Renal pelvis (tissue), 12 donors: ENCODE data around the gene PPP1R36. TPM values are rescaled to one million over a fixed set of nuclear protein-coding genes. Genes with fewer than 3 reads are reported as not detected.

Experiments
- DNase-seq: peaks from one replicate; pipeline ENCODE4 v3.0.0-alpha.2; 2013
- long read RNA-seq, 16 experiments: transcript quantifications; one replicate each; lab custom pipeline, GENCODE V29; 2026
- polyA plus RNA-seq, 3 donors: library from polyadenylated mRNA; unstranded; fragments of 120-200 nt; gene quantifications; one replicate each; pipeline ENCODE4 v1.2.1, GENCODE V29; 2013; ENCODE audit not compliant: insufficient read length in 3 of 3

Gene PPP1R36, protein sequence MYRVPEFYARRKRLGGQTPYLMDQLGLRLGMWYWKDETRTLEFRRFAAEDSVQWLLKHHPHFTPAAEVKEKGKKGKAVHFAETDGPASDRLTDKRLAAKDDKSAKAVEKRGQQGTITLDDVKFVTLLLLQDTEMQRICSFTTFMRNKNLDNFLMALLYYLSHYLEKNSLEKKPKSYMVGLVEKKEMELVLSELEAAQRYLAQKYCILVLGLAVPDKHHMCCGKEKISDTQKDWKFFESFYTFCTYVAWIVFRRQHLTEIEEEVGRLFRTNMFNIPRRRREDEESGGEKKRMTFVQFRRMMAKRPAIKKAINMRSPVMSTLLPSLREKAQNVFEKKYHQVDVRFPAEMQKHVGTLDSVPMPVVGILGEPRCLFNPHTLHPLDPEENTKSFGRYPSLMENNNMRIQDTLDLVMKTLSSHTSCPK
- 1 to 10 TPM in 2 of 3 donors, under 1 TPM in 1; 0.78 to 1.6 (median 1.1) TPM for polyA plus RNA-seq
- long read RNA-seq, donor 1, result 0 reads
- long read RNA-seq, donor 2, result 0 reads
- long read RNA-seq, donor 3, result 0 reads
- long read RNA-seq, donor 4, result 0 reads
- long read RNA-seq, donor 5, result 0 reads
- long read RNA-seq, donor 6, result 0 reads
- long read RNA-seq, donor 7, partial matches to known transcripts, result 0 of 1 reads
- long read RNA-seq, donor 7, other reads (novel, unspliced or antisense), result 0 of 1 reads
- long read RNA-seq, donor 8, result 0 reads
- long read RNA-seq, donor 9, result 0 reads
- long read RNA-seq, donor 10, result 0 reads
- long read RNA-seq, donor 11, result 0 reads
- long read RNA-seq, donor 12, result 0 reads
- long read RNA-seq, donor 13, result 0 reads
- long read RNA-seq, donor 14, result 0 reads
- long read RNA-seq, donor 15, result 0 reads
- long read RNA-seq, donor 16, result 0 reads

DNA sequence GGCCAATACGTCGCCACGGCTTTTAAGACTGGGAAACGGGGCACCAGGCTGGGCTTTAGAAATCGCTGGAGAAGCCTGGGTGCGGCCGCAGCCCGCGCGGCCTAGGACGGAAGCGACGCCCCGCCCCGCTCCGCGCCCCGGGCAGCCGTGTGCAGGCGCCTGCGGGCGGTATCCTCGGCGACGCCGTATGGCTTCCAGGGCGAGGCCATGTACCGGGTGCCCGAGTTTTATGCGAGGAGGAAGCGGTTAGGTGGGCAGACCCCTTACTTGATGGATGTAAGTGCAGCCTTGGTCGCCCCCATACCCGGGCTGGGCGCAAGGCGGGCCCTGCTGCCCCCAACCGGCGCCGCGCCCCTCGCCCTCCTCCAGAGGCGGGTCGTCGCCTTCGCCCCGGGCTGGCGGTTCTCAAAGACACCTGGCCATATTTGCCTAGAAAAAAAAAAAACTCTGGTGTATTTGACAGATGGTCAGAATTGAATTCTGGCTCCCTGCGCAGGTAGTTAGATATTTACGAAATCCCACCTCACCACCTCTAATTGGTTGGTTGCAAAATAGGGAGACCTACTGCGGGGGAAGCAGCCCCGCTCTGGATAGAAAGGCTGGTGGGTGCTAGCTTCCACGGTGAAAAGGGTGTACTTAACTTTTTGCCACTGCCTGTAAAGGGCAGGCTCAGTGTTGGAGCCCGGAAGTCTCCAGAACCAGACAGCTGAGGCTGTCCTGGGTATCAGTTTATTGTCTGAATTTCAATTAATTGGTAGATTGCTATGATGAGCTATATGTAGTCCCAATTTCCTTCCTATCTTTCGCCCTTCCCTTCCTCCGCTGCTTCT is at the start of gene PPP1R36:
Gene PPP1R36, plus strand, starts transcription at position 171 of the 830 bp plus-strand sequence. Its CDS starts 37 bp downstream, at position 208.
- DNase-seq, result no peak

DNA sequence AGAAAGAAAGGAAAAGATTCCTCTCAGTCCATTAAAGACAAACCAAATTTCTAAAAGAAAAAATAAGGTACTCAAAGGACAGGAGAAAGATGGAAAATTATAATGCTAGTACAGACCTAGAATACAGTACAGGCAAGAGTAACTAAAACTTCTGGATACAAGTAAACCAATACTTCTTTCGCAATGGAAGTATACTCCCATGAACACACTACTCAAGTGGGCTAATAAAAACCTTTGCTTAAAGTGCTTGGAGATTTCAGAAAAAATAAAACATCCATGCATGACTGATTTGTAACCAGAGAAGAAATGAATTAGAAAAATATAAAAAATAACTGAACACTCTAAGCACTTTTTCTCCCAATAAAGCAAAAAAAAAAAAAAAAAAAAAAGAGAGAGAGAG is 49.7 kb upstream of the PPP1R36 start:
- no peak for DNase-seq

DNA sequence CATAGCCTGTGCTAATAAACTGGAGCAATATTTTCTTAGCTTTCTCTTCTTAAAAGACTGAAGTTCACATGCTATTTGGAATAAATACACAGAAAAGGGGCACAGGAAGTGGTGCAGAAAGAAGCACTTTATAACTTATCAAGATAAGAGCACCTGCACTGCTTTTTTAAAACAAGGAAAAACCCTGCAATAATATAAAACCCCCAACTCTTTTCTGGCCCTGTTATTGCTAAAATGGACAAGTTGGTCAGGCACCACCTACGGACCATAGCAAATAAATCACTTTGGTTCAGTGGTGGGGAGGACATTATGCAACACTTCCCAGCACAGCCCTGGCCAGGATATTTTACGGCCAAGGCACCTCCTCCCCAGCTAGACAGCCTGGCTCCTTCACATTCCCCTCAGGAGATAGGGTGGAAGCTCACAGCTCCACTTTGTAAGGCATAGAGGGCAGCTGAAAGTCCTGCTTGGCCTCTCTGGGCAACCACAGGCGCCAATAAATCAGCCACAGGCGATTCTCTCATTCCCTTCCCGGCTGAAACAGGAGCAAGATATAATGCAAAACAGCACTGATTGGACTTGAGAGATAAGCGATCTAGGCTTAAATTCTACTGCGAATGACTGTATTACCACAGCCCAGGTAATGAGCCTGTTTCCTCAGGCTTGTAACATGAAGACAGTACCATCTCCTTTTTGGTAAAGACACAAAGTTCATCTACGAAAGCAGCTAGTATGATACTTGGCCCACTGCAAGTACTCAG is 48.2 kb upstream of the PPP1R36 start:
- peak; percentile 74 for DNase-seq

DNA sequence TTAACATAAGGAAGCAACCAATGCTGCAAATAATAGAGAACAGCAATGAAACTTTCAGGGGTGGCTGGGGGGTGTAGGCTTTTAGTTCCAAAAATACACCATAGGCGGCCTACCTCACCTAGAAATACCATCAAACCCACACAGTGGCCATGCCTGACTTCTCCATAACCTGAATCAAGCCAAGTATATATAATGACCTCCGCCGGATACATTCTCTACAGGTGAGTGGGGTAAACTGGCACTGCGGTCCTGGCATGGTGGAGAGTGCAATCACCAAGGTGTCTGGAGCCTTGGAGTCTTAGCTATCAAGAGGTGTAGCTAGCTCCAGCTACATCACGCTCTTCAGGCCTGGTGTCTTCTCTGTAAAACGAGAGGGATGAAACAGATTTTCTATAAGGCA is 47.3 kb upstream of the PPP1R36 start:
- DNase-seq, result no peak

DNA sequence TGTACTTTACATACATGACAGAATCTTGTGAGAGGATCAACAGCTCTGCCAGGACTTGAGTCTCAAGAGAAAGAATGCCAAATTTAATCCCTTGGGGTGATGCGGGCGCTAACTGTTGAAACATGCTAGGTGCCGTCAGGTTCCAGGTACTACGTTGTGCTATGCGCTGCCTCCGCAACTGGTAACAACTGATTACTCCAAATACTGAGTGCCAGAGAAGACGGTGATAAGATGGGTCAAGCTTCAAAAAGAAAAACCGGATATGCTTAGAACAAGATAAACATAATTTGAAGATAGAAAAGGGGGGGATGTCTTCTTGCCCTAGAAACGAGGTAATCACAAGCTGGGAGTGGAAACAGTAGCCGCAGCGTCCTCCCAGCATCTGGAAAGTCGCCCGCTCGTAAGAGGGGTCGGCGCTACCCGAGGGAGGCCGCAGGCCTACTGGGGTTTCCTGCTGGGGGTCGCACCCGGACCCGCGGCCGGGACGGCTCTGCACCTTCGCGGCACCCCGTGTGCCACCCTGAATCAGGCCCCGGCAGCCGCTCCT is 46.8 kb upstream of the PPP1R36 start:
- peak; percentile 37 for DNase-seq

DNA sequence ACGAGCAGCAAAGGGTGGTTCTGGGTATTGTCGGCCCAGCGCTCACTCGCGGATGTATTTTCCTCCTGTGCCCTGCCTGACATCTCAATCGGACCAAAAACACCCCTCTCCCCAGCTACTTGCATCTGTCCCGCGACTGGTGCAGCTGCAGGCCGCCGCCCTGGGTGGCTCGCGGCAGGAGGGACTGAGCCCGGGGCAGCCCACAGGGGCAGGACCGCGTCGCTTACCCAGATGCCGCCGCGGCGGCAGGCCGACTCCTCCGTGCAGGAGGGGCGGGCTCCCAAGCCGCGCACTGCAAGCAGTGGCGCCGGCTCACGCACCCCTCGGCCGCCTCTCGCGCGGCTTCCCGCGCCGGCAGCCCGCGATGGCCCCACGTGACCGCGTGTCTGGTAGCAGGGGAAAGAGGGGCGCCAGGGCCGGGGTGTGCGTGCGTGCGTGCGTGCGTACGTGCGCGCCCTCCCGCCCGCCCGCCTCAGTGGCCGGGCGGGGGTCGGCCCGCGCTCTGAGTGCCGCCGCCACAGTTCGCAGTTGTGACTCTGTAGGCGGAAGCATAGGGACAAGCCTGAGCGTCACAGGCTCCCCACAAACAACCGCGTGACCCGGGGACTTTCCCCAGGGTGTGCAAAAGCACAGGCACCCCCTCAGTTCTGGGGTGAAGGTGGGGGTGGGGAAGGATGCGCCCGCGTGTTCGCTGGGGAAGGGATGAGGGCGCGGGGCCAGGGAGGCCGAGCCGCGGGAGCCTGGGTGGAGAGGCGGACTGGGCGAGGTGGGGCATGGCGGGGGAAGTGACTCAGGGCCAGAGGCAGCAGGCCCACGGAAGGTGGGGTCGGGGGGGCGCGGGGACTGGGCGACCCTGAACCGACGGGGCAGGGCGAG is 46.1 kb upstream of the PPP1R36 start, which contains the start of gene ZBTB25:
Gene ZBTB25, minus strand, starts transcription at position 405 of the 876 bp plus-strand sequence. CDS start 13,305 bp downstream, outside the sequence.
- peak; percentile 91 for DNase-seq

DNA sequence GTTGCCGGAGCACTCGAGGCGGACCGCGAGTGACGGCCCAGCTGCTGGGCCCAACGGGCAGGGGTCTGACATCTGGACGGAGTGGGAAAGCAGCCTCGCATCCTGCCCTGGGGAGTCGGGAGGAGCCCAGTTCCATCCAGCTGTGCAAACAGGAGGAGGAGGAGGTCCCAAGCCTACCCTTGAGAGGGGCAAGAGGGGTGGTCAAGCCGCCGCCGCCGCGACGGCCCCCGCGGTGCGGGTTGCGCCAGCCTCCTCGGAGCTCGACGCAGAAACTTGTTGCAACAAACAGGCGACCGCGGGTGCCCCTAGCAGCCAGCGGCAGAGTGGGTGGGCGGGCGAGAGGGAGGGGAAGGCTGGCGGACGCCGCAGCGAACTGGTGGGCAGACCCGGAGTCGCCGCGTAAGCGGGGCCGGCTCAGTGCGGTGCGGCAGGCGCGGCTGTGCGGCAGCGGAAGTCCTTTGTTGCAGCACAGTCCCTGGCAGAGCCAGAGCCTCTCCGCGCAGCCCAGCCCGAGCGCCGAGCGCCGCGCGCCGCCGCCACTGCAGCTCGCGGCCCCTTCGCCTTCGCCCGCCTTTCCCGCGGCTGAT is 45.4 kb upstream of the PPP1R36 start, which contains the start of gene ZBTB1:
Gene ZBTB1, plus strand, starts transcription at position 461 of the 587 bp plus-strand sequence. CDS start 16,735 bp downstream, outside the sequence.
- DNase-seq, result peak; percentile 80

DNA sequence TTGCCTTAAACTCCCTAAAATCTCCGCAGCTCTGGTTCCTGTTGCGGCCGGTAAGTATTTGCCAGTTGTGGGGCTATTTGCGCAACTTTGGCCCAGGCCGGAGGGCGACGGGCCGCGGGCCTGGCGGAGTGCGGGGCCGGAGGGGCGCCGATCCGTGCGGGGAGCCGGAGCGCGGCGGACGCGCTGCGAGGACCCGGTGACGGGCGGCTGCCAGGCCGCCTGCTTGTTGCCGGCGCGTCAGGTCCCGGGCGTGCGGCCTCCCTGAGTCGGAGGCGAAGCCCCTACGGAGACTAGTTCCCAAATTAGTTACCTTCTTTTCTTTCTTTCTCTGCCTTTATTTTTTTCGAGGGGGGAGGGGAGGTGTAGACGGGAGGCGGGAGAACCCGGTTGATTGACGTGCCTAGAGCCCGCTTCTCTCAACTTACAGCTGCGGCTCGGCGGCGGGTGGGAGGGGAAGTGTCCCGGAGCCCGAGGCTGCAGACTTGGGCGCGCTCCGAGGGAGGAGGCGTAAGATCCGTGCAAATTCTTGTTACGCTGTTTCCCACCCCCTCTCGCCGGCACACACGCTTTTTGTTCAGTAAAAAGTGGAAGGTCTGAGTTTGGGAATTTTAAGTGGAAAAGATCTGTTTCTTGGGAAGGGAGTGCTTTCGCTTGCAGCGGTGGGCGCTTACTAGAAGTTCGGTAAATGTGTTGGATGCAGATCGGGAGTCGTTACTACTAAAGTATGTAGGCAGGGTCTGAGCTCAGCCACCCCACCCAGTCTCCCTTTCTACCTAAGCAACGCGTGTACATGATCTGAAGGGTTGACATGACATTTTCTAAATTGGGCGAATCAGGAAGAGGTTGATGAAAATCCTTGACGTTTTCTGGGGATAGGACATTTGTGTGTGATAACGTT is 44.6 kb upstream of the PPP1R36 start:
- peak; percentile 91 for DNase-seq

DNA sequence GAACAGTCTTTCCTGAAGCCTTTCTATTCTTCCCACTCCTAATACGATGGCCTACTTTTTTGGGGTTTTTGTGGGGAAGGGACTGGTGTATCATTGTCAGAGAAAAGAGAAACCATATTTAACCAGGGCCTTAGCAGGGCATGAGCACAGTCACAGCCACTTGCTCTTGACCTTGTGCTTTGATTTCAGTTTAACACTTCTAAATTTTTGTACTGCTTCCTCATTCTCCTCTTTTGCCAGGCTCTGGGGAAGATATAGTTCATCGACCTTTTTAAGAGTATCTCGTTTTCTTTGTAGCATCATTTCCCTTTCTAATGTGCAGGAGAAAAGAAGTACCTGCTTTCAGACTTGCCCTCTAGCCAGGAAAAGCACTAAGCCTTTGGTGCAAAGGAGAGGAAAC is 43.0 kb upstream of the PPP1R36 start:
- no peak for DNase-seq

DNA sequence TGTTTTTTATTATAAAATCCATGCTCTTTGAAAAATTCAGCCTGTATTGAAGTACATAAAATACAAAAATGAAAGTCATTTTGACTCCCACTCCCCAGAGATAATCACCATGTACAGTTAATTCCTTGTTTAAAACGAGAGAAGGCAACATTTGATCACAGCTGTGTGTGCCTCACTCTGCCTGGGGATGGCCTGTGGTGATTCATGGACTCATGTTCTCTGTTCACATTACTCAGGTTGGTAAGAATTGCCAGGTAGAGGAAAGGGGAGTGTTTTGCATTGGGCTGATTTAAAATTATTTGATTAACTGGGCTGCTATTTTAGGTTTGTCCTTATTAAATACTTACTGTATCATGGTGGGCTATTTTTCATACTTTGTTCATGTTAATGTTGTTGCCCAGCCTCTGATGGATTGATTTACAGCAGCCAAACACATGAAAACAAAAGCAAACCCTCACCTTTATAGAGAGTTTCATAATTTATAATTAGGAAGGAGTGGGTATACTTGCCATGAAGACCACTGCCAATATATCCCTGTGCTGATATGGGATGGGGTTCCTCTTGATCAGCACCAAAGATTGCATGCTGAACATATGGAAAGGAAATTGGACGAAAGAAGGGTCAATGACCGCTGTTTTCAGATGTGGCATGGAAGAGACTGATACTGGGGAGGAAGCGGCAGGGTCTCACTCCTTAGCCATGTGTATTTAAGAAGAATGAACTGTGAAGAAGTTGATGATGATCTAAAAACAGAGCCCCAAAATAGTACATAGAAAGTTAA is 42.2 kb upstream of the PPP1R36 start:
- DNase-seq, result no peak

DNA sequence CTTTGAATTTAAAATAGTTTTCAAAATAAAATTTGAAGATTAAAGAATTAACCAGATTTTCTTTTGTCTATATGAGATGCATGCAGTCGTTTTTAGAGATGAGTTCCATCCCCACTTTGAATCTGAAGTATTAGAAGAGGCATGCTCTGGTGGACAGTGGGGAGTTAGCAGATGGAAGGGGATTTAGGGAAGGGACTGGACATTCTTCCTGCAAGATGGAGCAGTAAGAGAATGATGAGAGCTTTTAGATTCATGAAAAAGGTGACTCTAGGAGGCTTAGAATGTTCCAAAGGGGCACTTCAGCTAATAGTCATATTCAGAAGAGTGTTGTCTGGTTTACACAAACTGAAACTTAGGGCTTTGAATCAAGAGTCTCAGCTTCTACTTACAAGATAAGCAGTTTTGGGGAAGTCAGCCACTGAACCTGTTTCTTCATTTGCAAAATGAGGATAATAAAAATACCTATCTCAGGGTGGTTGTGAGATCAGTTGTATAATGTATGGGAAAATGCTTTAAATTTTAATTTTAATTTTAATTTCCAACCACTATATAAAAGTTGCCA is 41.5 kb upstream of the PPP1R36 start:
- no peak for DNase-seq

DNA sequence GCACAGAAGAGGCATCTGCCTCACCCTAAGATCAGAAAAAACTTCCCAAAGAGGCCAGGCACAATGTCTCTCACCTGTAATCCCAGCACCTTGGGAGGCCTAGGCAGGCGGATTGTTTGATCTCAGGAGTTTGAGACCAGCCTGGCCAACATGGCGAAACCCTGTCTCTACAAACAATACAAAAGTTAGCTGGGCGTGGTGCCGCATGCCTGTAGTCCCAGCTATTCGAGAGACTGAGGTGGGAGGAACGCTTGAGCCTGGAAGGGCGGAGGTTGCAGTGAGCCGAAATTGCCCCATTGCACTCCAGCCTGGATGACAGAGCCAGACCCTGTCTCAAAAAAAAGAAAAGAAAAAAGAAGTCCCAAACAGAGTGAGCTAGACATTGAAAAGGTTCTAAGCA is 40.7 kb upstream of the PPP1R36 start:
- no peak for DNase-seq

DNA sequence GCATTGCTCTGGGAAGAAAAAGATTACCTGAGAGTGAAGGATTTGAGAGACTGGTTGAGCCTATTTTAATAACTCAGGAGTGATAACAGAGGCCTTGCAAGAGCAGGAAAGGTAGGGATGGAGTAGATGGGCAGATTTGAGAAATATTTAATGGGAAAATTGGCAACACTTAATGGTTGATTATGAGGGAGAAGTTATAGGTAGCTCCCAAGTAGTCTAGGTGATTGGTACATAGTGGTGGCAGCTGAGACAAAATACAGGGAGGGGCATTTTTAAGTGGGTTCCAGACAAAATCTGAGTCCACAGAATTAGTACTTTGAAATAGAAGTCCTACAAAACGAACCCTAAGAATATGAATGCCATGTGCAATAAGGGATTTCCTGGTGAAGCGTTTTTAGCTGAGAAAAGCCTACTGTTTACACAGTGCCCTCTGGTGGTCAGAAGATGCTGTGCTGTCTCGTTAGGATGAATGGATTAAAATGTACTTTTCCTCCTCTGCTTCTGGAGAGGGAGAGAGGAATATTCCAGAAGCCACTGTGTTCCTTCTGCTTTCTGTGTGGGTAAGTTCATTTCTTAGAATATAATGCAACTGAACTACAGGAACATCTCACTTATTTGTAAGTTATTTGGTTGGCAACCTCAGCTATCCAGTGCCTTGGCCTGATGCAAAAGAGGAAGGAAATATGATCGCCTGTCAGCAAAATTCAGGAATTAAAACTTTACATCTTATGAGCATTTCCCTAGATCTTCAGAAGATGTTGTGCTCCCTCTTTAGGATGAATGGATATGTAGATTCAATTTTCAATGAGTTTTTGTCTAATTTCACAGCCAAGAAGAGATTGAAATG is 38.7 kb upstream of the PPP1R36 start:
- DNase-seq, result peak; percentile 69

DNA sequence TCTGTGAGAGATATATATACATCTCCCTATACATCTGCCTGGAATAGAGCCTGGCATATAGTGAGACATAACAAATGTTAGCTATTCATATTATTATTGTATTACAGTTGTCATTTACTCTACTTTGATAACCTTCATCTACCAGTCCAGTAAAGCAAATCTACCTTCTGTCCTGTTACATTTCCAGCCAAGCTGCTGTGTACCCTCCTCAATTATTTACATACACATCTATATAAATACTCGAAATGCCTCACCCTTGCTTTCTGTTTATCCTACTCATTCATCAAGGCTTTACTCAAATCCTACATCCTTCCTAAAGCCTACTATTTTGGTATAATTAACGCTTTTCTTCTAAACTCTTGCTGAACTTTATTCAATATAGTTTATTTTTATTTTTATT is 36.5 kb upstream of the PPP1R36 start:
- no peak for DNase-seq

DNA sequence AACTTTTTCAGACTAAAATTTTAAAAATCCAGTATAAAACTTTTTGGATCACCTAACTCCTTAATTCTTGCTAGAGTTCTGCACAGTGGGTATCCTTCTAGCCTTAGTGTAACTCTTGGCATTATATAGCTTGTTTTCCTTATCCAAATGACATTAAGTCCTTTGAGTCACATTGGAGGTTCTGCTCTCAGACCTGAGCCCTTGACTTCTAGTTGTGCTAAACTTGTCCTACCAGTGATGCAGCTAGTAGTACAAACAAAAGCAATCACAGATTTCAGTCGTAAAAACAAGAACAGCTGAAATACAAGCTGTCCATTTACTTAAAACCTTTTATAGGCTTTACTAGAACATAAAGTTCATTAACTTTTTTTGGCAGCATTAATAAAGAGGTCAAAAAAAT is 34.7 kb upstream of the PPP1R36 start:
- no peak for DNase-seq

DNA sequence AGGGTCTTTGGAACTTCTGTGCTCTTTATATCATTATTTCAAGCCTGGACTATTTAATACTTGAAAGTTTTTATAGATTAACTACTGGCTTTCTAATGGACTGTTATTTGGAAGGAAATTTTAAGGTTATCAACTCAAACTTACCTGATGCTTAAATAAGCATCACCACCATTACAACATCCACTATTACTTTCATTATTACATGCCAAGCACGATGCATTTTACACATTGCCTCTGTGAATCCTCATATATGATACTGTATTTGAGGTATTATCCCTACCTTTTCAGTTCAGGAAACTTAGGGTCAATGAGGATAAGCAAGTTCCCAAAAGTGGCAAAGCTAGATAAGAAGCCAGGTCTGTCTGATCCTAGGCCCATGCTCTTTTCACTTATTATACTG is 32.8 kb upstream of the PPP1R36 start:
- no peak for DNase-seq
